ENCODE data around the gene FGD5. TPM values are rescaled to one million over a fixed set of nuclear protein-coding genes. Genes with fewer than 3 reads are reported as not detected.

Gene FGD5
- total and polyA plus RNA-seq, 9 of the 15 experiments (the other 6 are each of a cell fraction or from before 2014, with no cell fraction given): 0.18 TPM; not detected in 8

DNA sequence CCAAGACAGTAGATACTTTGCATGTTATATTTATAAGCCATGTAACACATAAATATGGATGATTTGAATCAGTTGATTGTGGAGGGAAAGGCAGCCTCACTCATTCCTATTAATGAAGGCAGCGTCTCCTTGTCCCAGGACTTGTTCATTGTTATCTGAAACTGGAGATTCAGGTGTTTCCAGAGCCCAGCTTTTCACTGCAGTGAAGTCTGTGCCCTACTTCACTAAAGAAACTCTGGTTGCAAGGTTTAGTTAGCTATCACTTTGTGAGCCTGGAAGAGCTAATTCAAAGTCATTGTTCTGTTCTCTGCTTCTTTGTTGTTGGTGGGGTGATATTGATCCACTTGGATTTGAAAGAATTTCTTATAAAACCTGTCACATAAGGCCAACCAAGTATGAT, 138.4 kb downstream of the FGD5 start:
- H4K20me1 ChIP-seq (replicated peaks; ENCODE audit: control insufficient read depth, insufficient read depth, low read length): no peaks in the 10 kb centered on the region; the same call in 1 of the 2 replicates
- WGBS (ENCODE audit: insufficient coverage, low coverage, missing lambda C conversion rate): 65% methylated on average over 1 of the region's 1 CpG
- H3K9me3 ChIP-seq (replicated peaks; ENCODE audit: control insufficient read depth, insufficient read depth, low read depth, low read length): no peaks in the 10 kb centered on the region
- no peaks in the 10 kb centered on the region for H3K9me1 ChIP-seq (ENCODE audit: control insufficient read depth, insufficient read depth, low read length)
- H3K4me3 ChIP-seq: no peak overlapping the region
- FAIRE-seq (no peak), DNase-seq (ENCODE audit: extremely low read depth in 1 of 4, low spot score in 3 of 4) (no peak), ATAC-seq (no peak)
- H3K27me3 ChIP-seq (ENCODE audit: control insufficient read depth in 2 of 2, insufficient read depth in 2 of 2, low read length in 2 of 2): no peaks in the 10 kb centered on the region
- no TSS peak for BruUV-seq (replicated peaks)
- no peak for TF ChIP-seq LARP7 (IDR thresholded peaks at IDR 0.05)
- TF ChIP-seq TCF7L2 (IDR thresholded peaks at IDR 0.05; ENCODE audit: low read depth, low read length): no peak
- TF ChIP-seq, protein P1, sequence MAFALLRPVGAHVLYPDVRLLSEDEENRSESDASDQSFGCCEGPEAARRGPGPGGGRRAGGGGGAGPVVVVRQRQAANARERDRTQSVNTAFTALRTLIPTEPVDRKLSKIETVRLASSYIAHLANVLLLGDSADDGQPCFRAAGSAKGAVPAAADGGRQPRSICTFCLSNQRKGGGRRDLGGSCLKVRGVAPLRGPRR (CRISPR knock-in tag; IDR thresholded peaks at IDR 0.05): no peak
- TF ChIP-seq SREBF2 (CRISPR knock-in tag; IDR thresholded peaks at IDR 0.05): no peak
- TF ChIP-seq GTF2F1 (IDR thresholded peaks at IDR 0.05; ENCODE audit: low read depth, low read length): no peak
- no peak for TF ChIP-seq E2F3 (CRISPR knock-in tag; IDR thresholded peaks at IDR 0.05)
- TF ChIP-seq CBX3 (IDR thresholded peaks at IDR 0.05; ENCODE audit: borderline replicate concordance in 1 of 2, low read length in 2 of 2): no peak
- in situ Hi-C loops (cut with MboI) (no loop called here), intact Hi-C loops (cut with micrococcal nuclease) (no loop called here)
- H3K9ac ChIP-seq (ENCODE audit: insufficient read depth in 1 of 2, low read depth in 2 of 2, low read length in 2 of 2): no peak overlapping the region
- H3K4me1 ChIP-seq (replicated peaks in 1 of 2; ENCODE audit: control insufficient read depth in 2 of 2, insufficient read depth in 2 of 2, low read length in 2 of 2): peaks cover 0 to 9% of the 10 kb centered on the region in 2 experiments; a peak in 2 of 5 replicates
- POLR2A ChIA-PET: interaction anchor here (0.8 to 2.3 kb wide), 4 partner anchors 9 to 23 kb away, joined by 3 to 5 read pairs (median 4); no protein-coding TSS in a partner anchor
- CTCF ChIA-PET (ENCODE audit: low intra/inter-chr PET ratio): no interaction called here
- H3K27ac ChIP-seq (ENCODE audit: extremely low read depth, low read depth, low read length): no peak overlapping the region
- peaks cover 13% of the 10 kb centered on the region; the same call in 2 of the 3 replicates for H3K36me3 ChIP-seq (ENCODE audit: control insufficient read depth, insufficient read depth, low read length)
- peaks cover 66% of the 10 kb centered on the region for H3K79me2 ChIP-seq (ENCODE audit: control insufficient read depth, insufficient read depth, low read length)
- H3K4me2 ChIP-seq (ENCODE audit: insufficient read depth, low read length): no peak overlapping the region; the same call in 1 of the 2 replicates
- H2AFZ ChIP-seq (ENCODE audit: low read depth, low read length): no peak overlapping the region

All from K562 (cell line).